Measurements from ENCODE around the gene SUSD4.
"Not testable (repeated sequence)": the region's sequence is repeated elsewhere in the genome, so short reads cannot be mapped to it uniquely, and the experiment has no call there.

SUSD4 gene

DNA sequence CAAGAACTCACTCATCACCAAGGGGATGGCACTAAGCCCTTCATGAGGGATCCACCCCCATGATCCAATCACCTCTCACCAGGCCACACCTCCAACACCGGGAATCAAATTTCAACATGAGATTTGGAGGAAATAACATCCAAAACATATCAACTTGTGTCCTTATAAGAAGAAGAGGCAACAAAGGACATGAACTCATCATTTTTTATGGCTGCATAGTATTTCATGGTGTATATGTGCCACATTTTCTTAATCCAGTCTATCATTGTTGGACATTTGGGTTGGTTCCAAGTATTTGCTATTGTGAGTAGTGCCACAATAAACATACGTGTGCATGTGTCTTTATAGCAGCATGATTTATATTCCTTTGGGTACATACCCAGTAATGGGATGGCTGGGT lies 112.6 kb downstream of the SUSD4 start:
- H3K9me3 ChIP-seq (ENCODE audit: control insufficient read depth, insufficient read depth, low read length); H3K9ac ChIP-seq (ENCODE audit: low read depth, low read length); H3K36me3 ChIP-seq (ENCODE audit: insufficient read depth, low read length): not testable (repeated sequence)
- peaks cover 11% of the 10 kb centered on the region for H3K4me1 ChIP-seq (ENCODE audit: insufficient read depth, low read length)

DNA sequence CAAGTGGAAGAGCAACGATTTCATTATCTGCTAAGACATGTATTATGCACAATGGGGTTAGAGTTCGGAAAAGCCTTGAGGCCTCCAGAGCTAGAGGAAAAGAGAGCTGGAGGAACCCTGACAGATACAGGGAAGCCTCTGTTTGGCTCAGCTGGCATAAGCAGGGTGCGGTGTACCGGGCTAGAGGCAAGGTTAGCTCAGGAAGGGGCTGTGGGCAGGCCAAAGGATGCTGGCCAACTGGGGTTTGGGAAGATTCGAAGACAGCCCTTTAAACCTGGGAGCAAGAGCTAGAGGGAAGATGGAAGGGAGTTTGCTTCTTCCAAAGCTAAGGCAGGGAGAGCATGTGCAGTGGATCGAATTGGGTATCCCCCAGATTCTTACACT lies 113.4 kb downstream of the SUSD4 start:
- Histone ChIP-seq H3K4me1 (ENCODE audit: insufficient read depth, low read length) (peaks cover 3% of the 10 kb centered on the region; the same call in 1 of the 2 replicates), H3K9ac (ENCODE audit: low read depth, low read length) (no peak overlapping the region), H3K36me3 (ENCODE audit: insufficient read depth, low read length) (no peaks in the 10 kb centered on the region), H3K9me3 (ENCODE audit: control insufficient read depth, insufficient read depth, low read length) (no peaks in the 10 kb centered on the region)

- Histone ChIP-seq H3K4me1 (ENCODE audit: insufficient read depth, low read length) (no peaks in the 10 kb centered on the region), H3K9me3 (ENCODE audit: control insufficient read depth, insufficient read depth, low read length) (no peaks in the 10 kb centered on the region), H3K9ac (ENCODE audit: low read depth, low read length) (no peak overlapping the region), H3K36me3 (ENCODE audit: insufficient read depth, low read length) (no peaks in the 10 kb centered on the region)
These were observed 113.9 kb downstream of the SUSD4 start for GRCh38 chr1:223249854-223250631.

DNA sequence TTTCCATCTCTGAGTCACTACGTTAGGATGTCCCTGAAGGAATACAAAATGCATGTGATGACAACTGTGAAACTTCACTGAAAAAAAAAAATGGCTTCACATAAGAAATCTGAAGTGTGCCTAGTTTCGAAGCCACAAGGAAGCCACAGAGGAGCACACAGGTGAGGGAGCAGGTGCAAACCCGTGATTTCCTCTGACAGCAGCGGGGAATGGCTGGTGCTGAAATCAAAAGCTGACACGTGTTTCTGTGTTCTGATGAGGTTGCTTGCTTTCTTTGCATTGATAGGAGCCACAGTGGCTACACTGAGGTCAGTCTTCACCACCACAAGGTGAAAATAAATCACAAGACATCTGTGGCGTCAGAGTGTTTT lies 115.2 kb downstream of the SUSD4 start:
- H3K9me3 ChIP-seq (ENCODE audit: control insufficient read depth, insufficient read depth, low read length), result no peaks in the 10 kb centered on the region
- H3K9ac ChIP-seq (ENCODE audit: low read depth, low read length), result no peak overlapping the region
- H3K36me3 ChIP-seq (ENCODE audit: insufficient read depth, low read length), result no peaks in the 10 kb centered on the region
- H3K4me1 ChIP-seq (ENCODE audit: insufficient read depth, low read length), result no peaks in the 10 kb centered on the region

DNA sequence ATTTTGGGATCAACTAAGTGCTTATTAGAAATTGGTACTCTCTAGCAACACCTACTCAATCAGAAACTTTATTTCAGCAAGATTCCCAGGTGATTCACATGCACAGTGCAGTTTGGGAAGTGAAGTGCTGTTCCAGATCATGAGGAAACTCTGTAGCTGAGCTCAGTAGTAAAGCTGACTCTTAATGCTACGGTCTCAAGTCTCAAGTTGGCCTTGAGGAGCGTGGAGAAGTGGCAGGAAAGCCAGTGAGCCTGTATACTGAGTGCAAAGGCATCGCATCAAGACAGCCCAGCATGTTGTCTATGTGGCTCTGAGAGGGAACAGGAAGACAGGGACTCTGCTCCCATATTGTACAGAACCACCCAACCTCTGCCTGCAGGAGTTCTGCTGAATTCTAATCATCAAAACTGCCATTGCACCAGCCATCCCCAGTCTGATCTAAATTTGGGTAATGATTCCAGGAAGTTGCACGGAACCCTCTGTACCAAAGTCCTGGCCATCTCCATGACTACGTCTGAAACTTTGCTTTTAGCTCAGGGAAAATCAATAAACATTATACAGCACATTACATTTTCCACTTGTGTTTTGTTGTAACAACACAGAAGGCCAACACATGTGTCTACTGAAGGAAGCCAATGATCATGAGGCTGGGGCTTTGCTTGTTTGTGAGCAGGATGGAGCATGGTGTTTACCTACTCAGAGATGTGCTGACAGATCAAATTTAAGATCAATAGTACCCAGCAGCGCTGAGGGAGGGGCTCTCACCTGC lies 115.8 kb downstream of the SUSD4 start:
- Histone ChIP-seq H3K9me3 (ENCODE audit: control insufficient read depth, insufficient read depth, low read length) (no peaks in the 10 kb centered on the region), H3K9ac (ENCODE audit: low read depth, low read length) (no peak overlapping the region), H3K36me3 (ENCODE audit: insufficient read depth, low read length) (no peaks in the 10 kb centered on the region), H3K4me1 (ENCODE audit: insufficient read depth, low read length) (no peaks in the 10 kb centered on the region)

DNA sequence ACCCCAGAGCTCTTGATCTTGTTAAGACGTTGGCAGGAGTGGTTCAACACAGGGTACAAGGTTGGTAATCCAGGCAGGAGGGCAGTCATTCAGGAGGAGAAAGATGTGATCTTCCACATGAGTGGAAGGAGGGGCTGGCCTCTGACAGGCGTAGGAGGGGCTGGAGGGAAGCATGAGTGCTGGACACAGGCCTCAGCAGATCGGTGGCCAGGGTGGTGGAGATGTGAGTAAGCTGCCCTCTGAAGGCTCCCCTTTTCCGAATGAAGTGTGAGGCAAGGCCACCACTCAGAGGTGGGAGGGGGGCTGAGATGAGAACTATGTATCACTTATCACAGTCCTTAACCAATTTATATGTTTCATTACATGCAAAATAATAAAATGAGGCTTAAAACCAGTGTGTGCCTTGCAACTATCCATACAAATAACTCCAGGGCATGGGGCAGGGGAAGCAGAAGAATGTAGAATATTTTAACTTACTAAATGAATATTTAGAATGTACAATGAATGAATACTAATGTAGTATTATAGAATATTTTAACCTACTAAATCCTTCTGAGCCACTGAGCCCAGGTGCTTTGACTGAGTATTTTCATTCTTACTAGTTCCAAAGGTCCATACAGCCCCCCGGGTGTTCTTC lies 117.4 kb downstream of the SUSD4 start:
- Histone ChIP-seq H3K9ac (ENCODE audit: low read depth, low read length) (no peak overlapping the region), H3K36me3 (ENCODE audit: insufficient read depth, low read length) (no peaks in the 10 kb centered on the region), H3K4me1 (ENCODE audit: insufficient read depth, low read length) (no peaks in the 10 kb centered on the region), H3K9me3 (ENCODE audit: control insufficient read depth, insufficient read depth, low read length) (no peaks in the 10 kb centered on the region)

GRCh38 chr1:223245983-223246382 lies 118.0 kb downstream of the SUSD4 start:
- Histone ChIP-seq H3K36me3 (ENCODE audit: insufficient read depth, low read length) (no peaks in the 10 kb centered on the region), H3K4me1 (ENCODE audit: insufficient read depth, low read length) (no peaks in the 10 kb centered on the region)

DNA sequence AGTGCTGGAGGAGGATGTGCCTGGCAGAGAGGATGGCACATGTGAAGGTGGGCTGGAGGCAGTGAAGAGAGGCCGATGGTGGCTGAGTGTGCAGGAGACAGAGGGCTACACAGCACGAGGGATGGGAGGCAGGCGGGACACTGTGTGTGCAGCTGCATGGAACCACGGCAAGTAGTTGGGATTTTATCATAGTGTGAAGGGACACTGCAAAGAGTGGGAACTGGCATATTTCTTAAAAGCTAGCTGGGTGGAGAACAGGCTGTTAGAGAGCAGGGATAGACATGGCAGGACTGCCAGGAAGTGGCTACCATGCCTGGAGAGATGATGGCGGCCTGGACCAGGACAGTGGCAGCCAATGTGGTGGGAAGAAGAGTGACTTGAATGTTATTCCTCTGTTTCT lies 118.6 kb downstream of the SUSD4 start:
- no peak overlapping the region for H3K9ac ChIP-seq (ENCODE audit: low read depth, low read length)
- no peaks in the 10 kb centered on the region for H3K9me3 ChIP-seq (ENCODE audit: control insufficient read depth, insufficient read depth, low read length)
- no peaks in the 10 kb centered on the region for H3K36me3 ChIP-seq (ENCODE audit: insufficient read depth, low read length)
- H3K4me1 ChIP-seq (ENCODE audit: insufficient read depth, low read length), result no peaks in the 10 kb centered on the region

More at GRCh38 chr1:223245983-223246382, 118.0 kb downstream of the SUSD4 start:
- H3K9ac ChIP-seq (ENCODE audit: low read depth, low read length), result no peak overlapping the region
- no peaks in the 10 kb centered on the region for H3K9me3 ChIP-seq (ENCODE audit: control insufficient read depth, insufficient read depth, low read length)

DNA sequence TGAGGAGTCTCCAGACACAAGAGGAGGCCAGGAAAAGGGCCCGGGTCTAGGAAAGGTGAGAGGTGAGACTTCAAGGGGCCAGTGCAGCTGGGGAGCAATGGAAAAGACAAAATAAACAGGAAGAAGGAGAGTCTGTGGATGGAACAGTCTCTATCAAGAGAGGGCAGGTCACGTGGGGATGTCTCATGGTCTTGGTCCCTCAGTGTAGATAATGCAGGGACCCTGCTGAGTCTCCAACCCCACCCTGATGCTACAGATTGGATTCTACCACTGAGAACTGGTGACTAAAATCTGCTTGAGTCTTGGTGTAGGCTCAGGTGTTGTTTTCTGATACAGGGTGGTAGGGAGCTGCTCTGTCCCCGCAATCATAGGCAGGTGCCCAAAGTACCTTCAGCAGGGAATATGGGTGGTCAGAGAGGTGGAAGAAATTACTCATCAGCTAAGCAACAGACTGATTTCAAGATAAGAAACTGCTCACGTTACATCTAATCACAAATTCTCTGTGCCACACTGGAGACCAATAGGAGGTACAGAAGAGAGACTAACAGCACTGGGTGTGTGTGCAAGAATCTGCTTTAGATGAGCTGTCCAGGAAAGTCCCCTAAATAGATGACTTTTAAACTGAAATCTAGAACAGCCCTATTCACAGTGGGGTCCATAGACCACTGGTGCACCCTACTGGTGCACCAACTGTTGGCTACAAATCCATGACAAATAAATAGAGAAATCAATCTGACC lies 119.4 kb downstream of the SUSD4 start:
- H3K9me3 ChIP-seq (ENCODE audit: control insufficient read depth, insufficient read depth, low read length), result no peaks in the 10 kb centered on the region
- H3K4me1 ChIP-seq (ENCODE audit: insufficient read depth, low read length), result no peaks in the 10 kb centered on the region
- H3K9ac ChIP-seq (ENCODE audit: low read depth, low read length), result no peak overlapping the region
- no peaks in the 10 kb centered on the region for H3K36me3 ChIP-seq (ENCODE audit: insufficient read depth, low read length)

GRCh38 chr1:223243441-223244050 lies 120.4 kb downstream of the SUSD4 start:
- no peaks in the 10 kb centered on the region for H3K4me1 ChIP-seq (ENCODE audit: insufficient read depth, low read length)
- no peaks in the 10 kb centered on the region for H3K36me3 ChIP-seq (ENCODE audit: insufficient read depth, low read length)
- no peak overlapping the region for H3K9ac ChIP-seq (ENCODE audit: low read depth, low read length)
- H3K9me3 ChIP-seq (ENCODE audit: control insufficient read depth, insufficient read depth, low read length), result no peaks in the 10 kb centered on the region

- H3K9ac ChIP-seq (ENCODE audit: low read depth, low read length), result no peak overlapping the region
- no peaks in the 10 kb centered on the region for H3K36me3 ChIP-seq (ENCODE audit: insufficient read depth, low read length)
- H3K4me1 ChIP-seq (ENCODE audit: insufficient read depth, low read length), result no peaks in the 10 kb centered on the region
- H3K9me3 ChIP-seq (ENCODE audit: control insufficient read depth, insufficient read depth, low read length), result no peaks in the 10 kb centered on the region
These were observed 121.0 kb downstream of the SUSD4 start for GRCh38 chr1:223242971-223243370.

- Histone ChIP-seq H3K4me1 (ENCODE audit: insufficient read depth, low read length) (no peaks in the 10 kb centered on the region), H3K36me3 (ENCODE audit: insufficient read depth, low read length) (no peaks in the 10 kb centered on the region), H3K9ac (ENCODE audit: low read depth, low read length) (no peak overlapping the region), H3K9me3 (ENCODE audit: control insufficient read depth, insufficient read depth, low read length) (no peaks in the 10 kb centered on the region)
These were observed 121.5 kb downstream of the SUSD4 start for GRCh38 chr1:223242382-223242955.

- Histone ChIP-seq H3K4me1 (ENCODE audit: insufficient read depth, low read length) (no peaks in the 10 kb centered on the region), H3K9me3 (ENCODE audit: control insufficient read depth, insufficient read depth, low read length) (no peaks in the 10 kb centered on the region), H3K36me3 (ENCODE audit: insufficient read depth, low read length) (no peaks in the 10 kb centered on the region), H3K9ac (ENCODE audit: low read depth, low read length) (no peak overlapping the region)
These were observed 123.9 kb downstream of the SUSD4 start for GRCh38 chr1:223240122-223240521.

- Histone ChIP-seq H3K9me3 (ENCODE audit: control insufficient read depth, insufficient read depth, low read length) (no peaks in the 10 kb centered on the region), H3K4me1 (ENCODE audit: insufficient read depth, low read length) (peaks cover 15% of the 10 kb centered on the region; the same call in 1 of the 2 replicates), H3K36me3 (ENCODE audit: insufficient read depth, low read length) (no peaks in the 10 kb centered on the region), H3K9ac (ENCODE audit: low read depth, low read length) (no peak overlapping the region)
These were observed 128.9 kb downstream of the SUSD4 start for GRCh38 chr1:223235091-223235490.

Measured in ES-I3 (cell line).